ENCODE results near the gene MAMDC4.

MAMDC4 gene

DNA sequence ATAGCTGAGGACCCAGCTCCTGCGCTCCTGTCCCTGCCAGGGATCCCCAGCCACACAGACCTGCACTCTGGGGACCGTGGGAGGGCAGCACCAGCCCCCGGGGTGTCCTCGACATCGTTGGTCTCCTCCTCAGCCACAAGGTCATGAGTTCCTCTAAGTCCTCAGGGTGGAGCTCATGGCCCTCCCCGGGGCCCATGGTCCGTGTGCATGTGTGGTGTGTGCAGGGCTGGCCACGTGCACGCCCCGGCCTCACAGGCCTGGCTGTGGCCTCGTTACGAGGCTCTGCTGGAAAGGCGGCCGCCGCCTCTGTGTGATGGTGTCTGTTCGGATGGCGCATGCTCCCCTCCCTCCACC lies 26.0 kb upstream of the MAMDC4 start:
- no peak overlapping the region for H3K27ac ChIP-seq (replicated peaks)
- TF ChIP-seq POLR2AphosphoS5 (IDR thresholded peaks at IDR 0.05; ENCODE audit: low read depth) (no peak), SPI1 (IDR thresholded peaks at IDR 0.05; ENCODE audit: borderline replicate concordance, low read depth) (no peak), CTCF (IDR thresholded peaks at IDR 0.05; ENCODE audit: insufficient read depth, low read length) (no peak), REST (IDR thresholded peaks at IDR 0.05; ENCODE audit: insufficient replicate concordance, low read depth) (no peak), GABPA (IDR thresholded peaks at IDR 0.05; ENCODE audit: low read depth) (no peak)
- DNase-seq (ENCODE audit: low read depth in 1 of 2, low spot score in 1 of 2), result no peak

DNA sequence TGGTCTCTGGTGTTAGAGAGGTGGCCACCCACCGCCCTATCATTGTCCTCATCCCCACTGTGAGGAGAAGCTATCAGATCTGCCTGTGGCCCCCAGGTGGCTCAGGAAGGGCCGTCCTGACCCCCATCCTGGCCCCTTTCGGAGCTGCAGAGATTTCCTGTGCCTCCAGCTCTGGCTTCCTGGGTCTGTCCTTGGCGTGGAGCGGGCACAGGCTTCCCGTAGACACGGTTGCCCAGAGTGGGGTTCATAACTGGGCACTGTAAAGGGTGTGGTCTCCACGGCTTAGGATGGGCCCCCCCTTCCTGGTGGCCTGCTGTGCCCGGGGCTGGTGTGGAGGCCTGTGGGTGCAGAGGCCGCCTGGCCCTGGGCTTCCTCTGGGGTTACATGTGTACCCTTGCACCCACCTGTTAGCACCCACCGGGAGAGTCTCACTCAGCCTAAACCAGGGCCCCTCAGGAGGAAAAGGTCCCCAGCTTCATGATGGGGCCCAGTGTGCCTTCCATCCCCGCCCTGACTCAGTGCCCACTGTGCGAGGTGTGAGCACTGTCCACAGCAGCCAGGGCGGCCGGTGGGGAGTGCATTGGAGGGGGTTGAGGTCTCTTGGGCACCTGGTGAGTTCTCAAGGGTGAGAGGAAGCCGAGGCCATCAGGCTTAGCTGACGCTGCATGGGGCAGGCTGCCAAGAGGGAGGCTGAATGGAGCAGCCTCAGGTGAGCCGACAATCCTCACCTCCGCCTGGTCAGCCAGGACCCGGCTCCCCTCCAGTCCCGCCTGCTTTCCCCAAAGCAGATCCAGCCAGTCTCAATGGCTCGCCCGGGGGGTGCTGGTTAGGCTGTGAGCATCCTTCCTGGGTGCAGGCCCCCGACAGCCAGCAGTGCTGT lies 25.2 kb upstream of the MAMDC4 start:
- TF ChIP-seq REST (IDR thresholded peaks at IDR 0.05; ENCODE audit: insufficient replicate concordance, low read depth), result no peak
- TF ChIP-seq CTCF (IDR thresholded peaks at IDR 0.05; ENCODE audit: insufficient read depth, low read length), result no peak
- TF ChIP-seq SPI1 (IDR thresholded peaks at IDR 0.05; ENCODE audit: borderline replicate concordance, low read depth), result no peak
- no peak for TF ChIP-seq GABPA (IDR thresholded peaks at IDR 0.05; ENCODE audit: low read depth)
- TF ChIP-seq POLR2AphosphoS5 (IDR thresholded peaks at IDR 0.05; ENCODE audit: low read depth), result 0 out of 2 replicates have a peak, but pooled peaks have one; percentile 17
- H3K4me3 ChIP-seq (replicated peaks; ENCODE audit: insufficient read depth, low read length), result no peak overlapping the region
- H3K27ac ChIP-seq (replicated peaks), result no peak overlapping the region
- no peak for DNase-seq (ENCODE audit: low read depth in 1 of 2, low spot score in 1 of 2)
- H3K27me3 ChIP-seq (ENCODE audit: insufficient read depth, poor library complexity, severe bottlenecking), result no peaks in the 10 kb centered on the region

More for the DNA sequence above, 26.0 kb upstream of the MAMDC4 start:
- H3K27me3 ChIP-seq (ENCODE audit: insufficient read depth, poor library complexity, severe bottlenecking), result no peaks in the 10 kb centered on the region
- no peak overlapping the region for H3K4me3 ChIP-seq (replicated peaks; ENCODE audit: insufficient read depth, low read length)

- TF ChIP-seq GABPA (IDR thresholded peaks at IDR 0.05; ENCODE audit: low read depth), result no peak
- no peak; the same call in 1 of the 2 replicates for TF ChIP-seq POLR2AphosphoS5 (IDR thresholded peaks at IDR 0.05; ENCODE audit: low read depth)
- TF ChIP-seq CTCF (IDR thresholded peaks at IDR 0.05; ENCODE audit: insufficient read depth, low read length), result no peak
- no peak for TF ChIP-seq SPI1 (IDR thresholded peaks at IDR 0.05; ENCODE audit: borderline replicate concordance, low read depth)
- TF ChIP-seq REST (IDR thresholded peaks at IDR 0.05; ENCODE audit: insufficient replicate concordance, low read depth), result no peak
- no peaks in the 10 kb centered on the region for H3K27me3 ChIP-seq (ENCODE audit: insufficient read depth, poor library complexity, severe bottlenecking)
- H3K4me3 ChIP-seq (replicated peaks; ENCODE audit: insufficient read depth, low read length), result no peak overlapping the region
- DNase-seq (ENCODE audit: low read depth in 1 of 2, low spot score in 1 of 2), result no peak
- H3K27ac ChIP-seq (replicated peaks), result no peak overlapping the region
These were observed 24.2 kb upstream of the MAMDC4 start for GRCh38 chr9:136827794-136828473.
